Renal pelvis (tissue), 4 donors: Measurements from ENCODE around the gene KCNS1. TPM values are rescaled to one million over a fixed set of nuclear protein-coding genes. Genes with fewer than 3 reads are reported as not detected.

ENCODE experiments used
- DNase-seq: peaks from one replicate; pipeline ENCODE4 v3.0.0-alpha.2; 2013
- polyA plus RNA-seq, 3 donors: library from polyadenylated mRNA; unstranded; fragments of 120-200 nt; gene quantifications; one replicate each; pipeline ENCODE4 v1.2.1, GENCODE V29; 2013; ENCODE audit not compliant: insufficient read length in 3 of 3

KCNS1 gene
- polyA plus RNA-seq, 3 donors: 0.43 to 0.77 (median 0.55) TPM

DNA sequence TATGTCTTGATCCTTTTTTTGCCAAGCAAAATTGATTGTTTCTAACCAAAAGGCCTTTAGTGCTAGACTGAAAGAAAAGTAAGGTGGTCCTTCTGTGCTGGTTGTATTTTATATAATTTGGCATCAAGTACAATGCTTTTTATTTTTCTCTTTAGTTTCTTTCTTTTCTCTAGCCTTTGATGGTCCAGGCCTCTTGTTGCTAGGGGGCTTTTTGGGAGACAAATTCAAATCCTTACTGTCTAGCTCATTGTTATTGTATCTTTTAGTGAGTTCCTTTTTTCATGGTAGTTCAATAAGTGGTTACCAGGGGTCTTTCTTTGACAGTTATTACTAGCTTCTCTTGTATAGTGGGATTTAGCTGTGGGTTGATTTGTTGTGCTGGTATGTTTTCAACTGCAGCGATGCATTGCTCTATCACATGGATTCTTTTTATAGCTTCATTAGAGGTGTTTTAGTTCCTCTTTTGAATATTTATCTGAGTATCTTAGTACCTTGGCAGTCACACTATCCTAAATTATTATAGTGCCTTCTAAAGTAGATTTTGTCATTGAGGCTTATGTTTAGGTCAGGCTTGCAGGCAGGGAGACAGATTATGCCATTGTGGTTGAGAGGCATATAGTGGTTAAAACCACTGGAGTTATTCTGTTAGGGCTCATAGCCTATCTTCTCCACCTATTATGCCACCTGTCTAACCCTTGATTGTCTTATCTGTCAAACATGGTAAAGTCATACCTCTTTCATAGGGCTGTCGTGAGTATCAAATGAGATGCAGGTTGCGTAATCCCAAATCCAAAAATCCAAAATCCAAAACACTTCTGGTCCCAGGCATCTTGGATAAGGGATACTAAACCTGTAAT lies 49.5 kb downstream of the KCNS1 start:
- no peak for DNase-seq

DNA sequence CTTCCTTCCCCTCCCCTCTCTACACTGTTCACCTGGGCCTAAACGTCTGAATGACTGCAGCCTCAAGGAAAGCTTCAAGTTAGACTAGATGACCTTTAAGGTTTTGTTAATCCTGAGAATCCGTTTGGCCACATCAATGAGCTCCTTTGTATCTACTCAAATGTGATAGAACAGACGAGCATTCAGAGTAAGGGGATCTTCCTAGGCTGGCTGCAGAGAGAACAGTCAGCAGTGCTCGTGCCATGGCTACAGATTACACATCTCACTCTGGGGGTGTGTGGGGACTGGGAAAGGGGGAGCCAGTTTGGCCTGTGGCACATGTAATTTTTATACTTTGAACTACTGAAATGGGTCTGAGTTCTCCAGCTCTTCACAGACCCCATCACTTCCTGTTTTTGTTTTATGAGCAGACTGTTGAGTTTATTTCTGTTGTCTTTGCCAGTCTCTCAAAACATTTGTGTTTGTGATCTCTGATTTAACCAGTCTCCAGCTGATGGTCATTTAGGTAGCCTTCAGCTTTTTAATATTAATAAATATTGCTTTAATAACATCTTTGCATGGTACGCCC lies 50.9 kb downstream of the KCNS1 start:
- no peak for DNase-seq

DNA sequence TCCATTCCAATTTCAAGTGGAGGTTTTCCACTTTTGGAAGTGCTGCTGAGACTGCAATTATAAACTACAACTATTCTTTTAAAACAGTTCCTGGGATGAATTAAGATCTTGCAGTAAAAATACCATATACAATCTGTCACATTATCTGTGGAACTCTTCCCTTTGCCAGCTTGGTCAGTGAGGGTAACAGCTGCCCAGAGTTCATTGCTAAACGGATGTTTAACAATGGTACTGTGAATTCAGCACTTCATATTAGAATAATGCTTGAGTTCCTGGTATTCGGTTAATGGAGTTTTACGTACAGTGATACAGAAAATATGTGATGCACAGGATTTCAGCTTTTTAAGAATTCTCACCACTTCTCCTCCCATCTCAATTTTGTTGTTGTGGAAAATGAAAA lies 51.5 kb downstream of the KCNS1 start:
- DNase-seq: no peak

DNA sequence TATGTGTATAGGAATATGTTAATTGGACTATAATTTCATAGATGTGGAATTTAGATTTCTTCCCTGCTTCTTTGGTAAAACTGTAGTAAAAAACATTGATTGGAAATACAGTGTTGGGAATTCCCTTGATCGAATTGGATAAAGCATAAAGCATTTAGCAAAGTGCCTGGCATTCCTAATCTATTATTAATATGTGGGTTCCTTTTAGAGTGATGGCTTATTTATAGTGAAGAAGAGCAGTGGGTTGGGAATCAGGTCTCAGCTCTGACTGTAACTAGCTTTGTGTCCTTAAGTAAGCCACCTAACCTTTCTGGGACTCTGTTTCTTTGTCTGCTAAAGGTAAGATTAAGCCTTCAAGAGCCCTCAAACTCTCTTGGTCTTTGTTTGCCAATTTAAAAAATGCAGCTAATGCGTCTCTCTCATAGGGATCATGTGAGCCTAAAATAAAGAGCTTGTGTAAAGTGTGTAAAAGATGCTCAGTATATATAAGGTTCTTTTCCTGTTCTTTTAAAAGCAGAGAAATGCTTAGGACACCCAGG lies 53.3 kb downstream of the KCNS1 start:
- DNase-seq: no peak

DNA sequence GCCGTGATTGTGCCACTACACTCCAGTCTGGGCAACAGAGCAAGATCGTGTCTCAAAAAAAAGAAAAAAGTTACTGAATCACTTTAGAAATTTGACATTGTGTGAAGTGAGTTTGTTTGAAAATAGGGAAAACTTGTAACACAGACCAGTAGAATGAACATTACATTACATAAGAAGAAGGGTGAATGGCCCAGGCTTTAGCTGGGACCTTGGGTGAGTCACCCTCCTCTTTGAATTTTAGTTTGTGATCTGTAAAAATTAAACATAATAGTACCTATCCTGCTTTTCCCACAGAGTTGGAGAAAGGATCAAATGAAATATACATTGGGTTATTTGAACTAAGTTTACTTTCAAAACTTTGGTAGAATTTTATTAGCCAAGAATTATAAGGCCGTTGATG lies 56.3 kb downstream of the KCNS1 start:
- no peak for DNase-seq

DNA sequence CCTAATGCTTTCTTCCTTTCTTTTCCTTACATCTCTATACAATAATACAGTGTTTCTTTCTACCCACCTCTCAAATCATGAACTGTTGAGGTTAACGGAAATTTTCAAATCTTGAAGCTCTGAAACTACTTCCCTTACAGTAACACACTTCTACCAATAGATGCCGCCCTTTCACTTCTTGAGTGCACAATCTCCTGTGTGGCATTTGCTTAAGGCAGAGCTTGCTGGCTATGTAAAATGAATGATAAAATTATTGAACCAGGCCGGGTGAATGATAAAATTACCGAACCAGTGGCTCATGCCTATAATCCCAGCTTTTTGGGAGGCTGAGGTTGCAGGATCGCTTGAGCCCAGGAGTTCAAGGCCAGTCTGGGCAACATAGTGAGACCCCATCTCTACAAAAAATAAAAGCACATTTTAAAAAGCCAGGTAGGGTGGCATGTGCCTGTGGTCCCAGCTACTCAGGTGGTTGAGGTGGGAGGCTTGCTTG lies 56.8 kb downstream of the KCNS1 start:
- DNase-seq: peak; percentile 61

DNA sequence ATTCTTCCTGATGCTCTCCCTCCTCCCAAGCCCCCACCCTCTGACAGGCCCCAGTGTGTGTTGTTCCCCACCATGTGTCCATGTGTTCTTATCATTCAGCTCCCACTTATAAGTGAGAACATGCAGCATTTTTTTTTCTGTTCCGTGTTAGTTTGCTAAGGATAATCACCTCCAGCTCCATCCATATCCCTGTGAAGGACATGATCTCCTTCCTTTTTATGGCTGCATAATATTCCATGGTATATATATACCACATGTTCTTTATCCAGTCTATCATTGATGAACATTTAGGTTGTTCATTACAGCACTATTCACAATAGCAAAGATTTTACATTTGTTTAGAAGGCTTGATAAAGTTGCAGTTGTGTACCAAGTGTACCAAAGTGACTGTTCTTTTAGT lies 57.9 kb downstream of the KCNS1 start:
- DNase-seq: no peak

Other genes with a start within 250 kb of the KCNS1 start
- 100 to 1,000 TPM; 192 to 213 (median 197) TPM for gene YWHAB, start 215.4 kb downstream of the KCNS1 start, polyA plus RNA-seq
- 100 to 1,000 TPM in 1 of 3 donors, 10 to 100 TPM in 2; 44.8 to 112 (median 94.8) TPM for gene PABPC1L, start 191.1 kb downstream of the KCNS1 start, polyA plus RNA-seq
- 10 to 100 TPM; 38.7 to 43.0 (median 41.7) TPM for gene TOMM34, start 140.7 kb downstream of the KCNS1 start, polyA plus RNA-seq
- gene STK4, start 134.6 kb downstream of the KCNS1 start, polyA plus RNA-seq: 10 to 100 TPM; 14.8 to 20.7 (median 20.5) TPM
- gene WFDC5, start 14.0 kb upstream of the KCNS1 start, polyA plus RNA-seq: not detected
- not detected for gene WFDC12, start 23.3 kb upstream of the KCNS1 start, polyA plus RNA-seq
- not detected for gene PI3, start 73.8 kb upstream of the KCNS1 start, polyA plus RNA-seq
- under 1 TPM in 1 of 3 donors, not detected in 2; 0.16 TPM for gene SEMG1, start 105.9 kb upstream of the KCNS1 start, polyA plus RNA-seq
- under 1 TPM in 1 of 3 donors, not detected in 2; 0.10 TPM for gene SEMG2, start 120.2 kb upstream of the KCNS1 start, polyA plus RNA-seq
- under 1 TPM in 2 of 3 donors, not detected in 1; 0.28 to 0.69 TPM for gene SLPI, start 153.4 kb upstream of the KCNS1 start, polyA plus RNA-seq
- not detected for gene RBPJL, start 205.7 kb upstream of the KCNS1 start, polyA plus RNA-seq
- gene MATN4, start 207.2 kb upstream of the KCNS1 start, polyA plus RNA-seq: under 1 TPM; 0.21 to 0.43 (median 0.34) TPM
- gene SDC4, start 247.3 kb upstream of the KCNS1 start, polyA plus RNA-seq: 100 to 1,000 TPM; 136 to 187 (median 157) TPM